GM19043 (cell line): ENCODE measurements around the gene WDR1.

Experiments used
- ATAC-seq: cut with Tn5 transposase; IDR thresholded peaks from one replicate; pipeline ENCODE4 v1.9.1; 2021; ENCODE audit warnings: low read depth; ENCODE audit not compliant: unreplicated experiment

WDR1 gene

GRCh38 chr4:10115271-10115796, 1.3 kb downstream of the WDR1 start:
- ATAC-seq: no peak

GRCh38 chr4:10114607-10115006, 2.0 kb downstream of the WDR1 start:
- no peak for ATAC-seq

- ATAC-seq: no peak
These were observed 2.5 kb downstream of the WDR1 start for GRCh38 chr4:10114147-10114546.

- no peak for ATAC-seq
These were observed 3.1 kb downstream of the WDR1 start for GRCh38 chr4:10113362-10114047.

DNA sequence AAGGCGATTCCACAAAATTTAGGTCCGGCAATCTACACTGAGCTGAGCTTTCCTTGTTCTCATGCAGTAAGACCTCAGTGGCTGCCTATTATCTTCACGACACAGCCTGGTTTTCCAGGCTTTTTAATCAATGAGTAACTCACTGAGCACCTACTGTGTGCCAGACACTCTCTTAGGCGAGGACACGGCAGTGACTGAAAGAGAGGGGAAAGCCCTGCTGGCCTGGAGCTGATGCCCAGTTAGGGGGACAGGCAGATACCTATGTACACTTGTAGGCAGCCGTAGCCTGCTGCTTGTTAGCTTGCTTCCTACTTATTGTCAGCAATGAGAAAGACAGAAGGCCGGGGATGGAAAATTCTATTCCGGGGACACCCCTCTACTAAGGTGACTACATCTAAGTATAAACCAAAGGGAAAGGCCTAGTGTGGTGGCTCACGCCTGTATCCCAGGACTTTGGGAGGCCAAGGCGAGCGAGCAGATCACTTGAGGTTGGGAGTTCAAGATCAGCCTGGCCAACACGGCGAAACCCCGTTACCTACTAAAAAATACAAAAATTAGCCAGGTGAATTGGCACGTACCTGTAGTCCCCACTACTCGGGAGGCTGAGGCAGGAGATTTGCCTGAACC, 3.8 kb downstream of the WDR1 start:
- ATAC-seq: no peak

DNA sequence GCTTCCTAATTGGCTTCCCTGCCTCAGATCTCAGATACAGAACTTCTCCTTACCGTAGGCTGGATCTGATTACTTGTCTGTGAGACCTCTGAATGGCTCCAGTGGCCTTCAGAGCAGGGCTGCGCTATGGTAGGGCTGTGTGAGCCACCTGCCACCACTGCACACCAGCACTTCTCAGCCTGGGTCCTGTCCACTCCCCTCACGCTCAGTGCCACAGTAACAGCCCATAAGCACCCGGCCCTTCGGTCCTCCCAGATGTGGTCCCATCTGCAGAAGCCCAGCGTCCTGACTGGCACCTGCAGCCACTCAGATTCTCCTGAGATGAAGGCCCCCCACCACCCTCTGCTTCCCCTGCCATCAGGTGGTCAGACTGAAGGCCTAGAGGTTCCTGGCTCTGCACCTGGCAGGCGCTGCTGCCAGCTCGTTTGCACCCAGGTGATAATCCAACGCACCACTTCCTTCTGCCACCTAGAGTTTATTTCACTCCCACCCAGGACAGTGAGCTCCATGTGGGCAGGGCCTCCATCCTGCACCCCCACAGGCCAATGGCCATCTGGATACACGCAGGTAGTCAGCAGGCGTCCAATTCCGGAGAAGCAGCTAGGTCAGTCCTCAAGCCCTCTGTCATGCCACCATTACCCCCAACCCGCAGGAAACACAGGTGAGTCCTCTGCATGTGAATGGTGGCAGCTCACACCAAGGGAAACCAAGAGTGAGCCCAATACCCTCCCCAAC, 5.4 kb downstream of the WDR1 start:
- no peak for ATAC-seq

DNA sequence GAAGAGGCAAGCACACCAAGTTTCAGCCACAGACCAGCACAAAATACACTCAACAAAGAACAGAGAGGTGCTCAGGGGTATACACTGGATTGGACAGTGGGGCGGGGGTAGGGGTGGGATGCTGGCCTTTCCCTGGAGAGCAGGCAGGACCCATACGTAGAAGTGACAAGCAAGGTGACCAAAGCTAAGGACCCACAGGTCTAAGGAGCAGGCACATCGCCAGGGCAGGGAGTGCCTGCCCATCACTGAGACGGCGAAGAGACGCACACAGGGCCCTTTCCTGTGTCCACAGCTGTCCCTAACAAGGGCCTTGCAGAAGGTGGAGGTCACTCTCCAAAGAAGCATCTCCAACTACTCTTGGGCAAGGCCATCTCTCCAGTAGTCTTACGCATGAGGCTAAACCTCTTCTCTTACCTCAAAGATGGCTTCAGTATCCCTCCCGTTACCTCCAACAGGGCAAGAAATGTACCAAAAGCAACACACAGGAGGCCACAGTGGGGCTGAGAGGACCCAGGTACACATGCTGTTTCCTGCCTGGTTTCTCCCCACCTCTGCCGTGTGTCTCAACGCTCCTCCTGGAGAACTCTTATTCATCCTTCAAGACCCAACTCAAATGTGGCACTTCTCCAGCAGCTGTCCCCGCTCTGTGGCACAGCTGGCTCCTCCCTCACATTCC, 6.5 kb downstream of the WDR1 start:
- ATAC-seq: no peak

GRCh38 chr4:10108818-10109783, 7.5 kb downstream of the WDR1 start:
- no peak for ATAC-seq

- ATAC-seq: no peak
These were observed 8.2 kb downstream of the WDR1 start for GRCh38 chr4:10108391-10108790.

DNA sequence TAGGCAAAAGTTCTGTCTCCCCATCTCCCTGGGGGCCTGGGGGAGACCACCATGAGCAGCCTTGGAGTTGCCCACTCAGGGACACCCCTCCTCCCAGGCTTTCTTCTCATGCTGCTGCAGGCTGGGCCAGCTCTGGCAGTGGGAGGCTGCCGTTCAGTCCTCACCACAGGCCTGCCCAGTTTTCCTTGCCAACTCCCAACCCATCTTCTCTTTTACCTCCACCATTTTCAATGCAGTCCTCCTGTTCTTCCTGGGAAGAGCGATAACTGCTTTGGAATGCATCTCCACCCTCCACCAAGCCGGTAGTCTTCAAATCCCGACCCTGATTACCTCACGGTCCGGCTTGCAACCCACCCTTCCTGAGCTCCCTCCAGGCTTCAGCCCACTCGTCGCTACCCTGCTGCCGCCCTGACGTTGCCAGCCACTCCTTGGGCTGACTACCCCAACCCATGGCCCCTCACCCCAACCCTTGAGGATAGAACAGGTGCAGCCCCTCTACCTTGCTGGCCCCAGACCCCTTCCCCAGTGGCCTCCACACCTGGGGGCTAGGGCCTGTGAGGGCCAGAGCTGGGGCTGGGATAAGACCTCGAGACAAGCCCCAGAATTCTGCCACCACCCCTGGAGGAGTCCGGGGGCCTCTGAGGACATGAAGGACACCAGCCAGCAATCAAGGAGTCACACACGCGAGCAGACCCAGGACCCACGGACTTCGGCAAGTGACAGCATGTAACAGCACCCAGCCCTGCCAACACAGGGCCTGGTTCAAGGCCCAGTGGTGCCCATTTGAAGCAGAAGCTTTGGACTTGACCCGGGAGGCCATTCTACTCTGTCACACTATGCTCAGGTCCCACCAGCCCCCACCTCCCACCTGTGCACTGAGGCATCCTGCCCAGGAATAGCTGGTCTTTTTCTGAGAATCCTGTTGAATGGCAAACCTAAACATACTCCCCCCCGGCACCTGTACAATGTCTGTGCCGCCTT, 9.2 kb downstream of the WDR1 start:
- no peak for ATAC-seq

- no peak for ATAC-seq
These were observed 10.1 kb downstream of the WDR1 start for GRCh38 chr4:10106421-10107039.

- ATAC-seq: no peak
These were observed 10.7 kb downstream of the WDR1 start for GRCh38 chr4:10105920-10106319.

- no peak for ATAC-seq
These were observed 11.2 kb downstream of the WDR1 start for GRCh38 chr4:10105421-10105820.

DNA sequence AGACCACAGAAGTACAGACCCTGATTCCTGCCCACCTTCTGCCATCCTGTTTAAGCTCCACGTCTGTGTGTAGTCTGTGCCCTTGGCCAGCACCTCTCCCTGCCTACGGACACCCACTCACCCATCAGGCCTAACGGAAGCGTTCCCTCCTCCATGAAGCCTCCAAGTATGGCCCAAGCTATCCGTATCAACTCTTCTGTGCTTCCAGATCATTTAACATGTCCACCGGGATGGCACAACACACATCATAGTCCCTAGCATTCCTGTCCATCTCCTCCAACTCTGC, 11.7 kb downstream of the WDR1 start:
- no peak for ATAC-seq

DNA sequence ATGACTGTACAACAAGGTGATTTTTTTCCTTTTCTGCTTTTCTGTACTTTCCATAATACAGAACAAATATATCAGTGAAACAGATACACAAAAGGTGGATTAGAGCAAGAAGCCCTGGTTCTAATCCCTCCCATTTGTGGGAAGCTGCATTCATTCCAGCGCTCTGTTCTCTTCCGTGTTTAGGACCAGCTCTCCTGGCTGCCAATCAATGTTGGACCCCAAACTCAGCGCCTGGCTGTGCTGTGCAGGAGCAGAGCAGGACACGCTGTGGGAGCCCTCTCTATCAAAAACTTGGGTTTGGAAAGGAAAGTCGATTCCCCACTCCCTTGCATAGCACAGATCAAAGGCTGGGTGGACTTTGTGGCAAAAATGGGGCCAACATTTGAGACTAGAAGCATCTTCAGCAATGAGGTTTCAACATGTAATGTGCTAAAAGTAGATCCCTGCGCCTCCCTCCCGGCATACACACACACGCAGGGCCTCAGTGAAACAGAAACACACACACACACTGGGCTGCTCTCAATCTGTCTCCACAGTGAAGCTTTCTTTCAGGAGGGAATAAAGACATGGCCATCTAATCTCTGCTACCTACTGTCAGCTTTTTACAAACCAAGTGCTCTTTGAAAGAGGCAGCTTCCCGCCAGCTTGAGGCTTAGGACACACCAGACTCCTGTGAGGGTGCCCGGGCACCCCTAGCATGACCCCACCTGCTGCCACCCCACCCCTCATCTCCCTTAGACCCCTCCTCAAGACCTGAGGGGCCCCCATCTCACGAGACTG, 12.2 kb downstream of the WDR1 start:
- no peak for ATAC-seq

GRCh38 chr4:10102474-10103332, 13.9 kb downstream of the WDR1 start:
- no peak for ATAC-seq
